GM21526 (cell line): ENCODE measurements around the gene OTUB2.

Source experiments
- ATAC-seq: cut with Tn5 transposase; IDR thresholded peaks from one replicate; pipeline ENCODE4 v1.9.1; 2021; ENCODE audit warnings: moderate library complexity; ENCODE audit not compliant: unreplicated experiment, low FRiP score

Gene OTUB2

GRCh38 chr14:94088516-94088915 is 62.4 kb downstream of the OTUB2 start:
- no peak for ATAC-seq

- no peak for ATAC-seq
Observed at GRCh38 chr14:94089479-94089878, 63.3 kb downstream of the OTUB2 start.

- ATAC-seq: no peak
Observed at GRCh38 chr14:94093418-94093817, 67.3 kb downstream of the OTUB2 start.

GRCh38 chr14:94097091-94097490 is 71.0 kb downstream of the OTUB2 start:
- ATAC-seq: no peak
